A549 (cell line): ENCODE results near the gene SP1. TPM values are rescaled to one million over a fixed set of nuclear protein-coding genes. Genes with fewer than 3 reads are reported as not detected.
A peak's percentile ranks its signal among the peaks of the same experiment; 100 is the strongest.

ENCODE experiments used
- ATAC-seq, 2 experiments: fragments of 200-7000 bp in 1 of 2; fragments of >200 bp in 1 of 2; cut with Nextera tagmentation in 1 of 2; cut with Tn5 transposase in 1 of 2; 3 replicates each; pipeline versions ENCODE4 v1.8.0 to v1.9.1; 2018 to 2020; ENCODE audit warnings: mild to moderate bottlenecking in 1 of 2, moderate library complexity in 1 of 2
- CTCF ChIA-PET: fragments of 300-600 bp; sonication (Branson Sonifier 250); formaldehyde crosslinking; extraction: SDS; loops from one replicate; lab custom pipeline; 2021; ENCODE audit warnings: antibody characterized with exemption, inconsistent platforms; lab: Yijun Ruan, JAX
- POLR2A ChIA-PET: fragments of 350-600 bp; formaldehyde crosslinking; extraction: SDS; loops from one replicate; lab custom pipeline; 2021; ENCODE audit warnings: antibody characterized with exemption, inconsistent platforms; lab: Yijun Ruan, JAX
- DNase-seq, 2 experiments: peaks; one replicate each; pipeline versions ENCODE4 v3.0.0 to v3.0.0-alpha.2; 2011 to 2016; ENCODE audit warnings: low read depth in 1 of 2, low spot score in 1 of 2
- FAIRE-seq: peaks from 2 replicates; lab custom pipeline; 2011; peaks lifted over from hg19 to GRCh38; lab: Jason Lieb, UNC
- H3K27ac ChIP-seq, 2 experiments: fragments of >200 bp; sonication (Bioruptor Twin); formaldehyde crosslinking; 3 replicates each; pipeline ENCODE4 v1.5.1; 2016 to 2017
- H3K4me1 ChIP-seq: fragments of >200 bp; sonication (Bioruptor Twin); formaldehyde crosslinking; 3 replicates; pipeline ENCODE4 v1.6.1; 2016
- H3K4me2 ChIP-seq: fragments of >200 bp; sonication (Bioruptor Twin); formaldehyde crosslinking; 3 replicates; pipeline ENCODE4 v1.6.1; 2016
- H3K4me3 ChIP-seq: fragments of >200 bp; sonication (Bioruptor Twin); formaldehyde crosslinking; 3 replicates; pipeline ENCODE4 v1.5.1; 2016
- H3K9me3 ChIP-seq: fragments of >200 bp; sonication (Bioruptor Twin); formaldehyde crosslinking; 3 replicates; pipeline ENCODE4 v1.6.1; 2016
- CBX8 ChIP-seq: fragments of 200-600 bp; sonication (generic); IDR thresholded peaks from 2 replicates; pipeline ENCODE4 v1.6.1; 2016
- CHD2 ChIP-seq: fragments of 150-350 bp; IDR thresholded peaks from 2 replicates; pipeline ENCODE4 v1.6.1; 2014; ENCODE audit warnings: low read length; ENCODE audit not compliant: partially characterized antibody
- CHD4 ChIP-seq: fragments of 200-600 bp; sonication (generic); IDR thresholded peaks from 2 replicates; pipeline ENCODE4 v1.6.1; 2016; ENCODE audit warnings: antibody characterized with exemption, mild to moderate bottlenecking, borderline replicate concordance
- EHMT2 ChIP-seq: fragments of 200-600 bp; sonication (generic); IDR thresholded peaks from 2 replicates; pipeline ENCODE4 v1.6.1; 2016; ENCODE audit warnings: antibody characterized with exemption, low read depth, mild to moderate bottlenecking, moderate library complexity
- ESRRA ChIP-seq: fragments of 150-350 bp; IDR thresholded peaks from 2 replicates; pipeline ENCODE4 v1.6.1; 2014; ENCODE audit warnings: mild to moderate bottlenecking, low read length, borderline replicate concordance
- FOXS1 ChIP-seq: fragments of 250-450 bp; sonication (Bioruptor Pico); IDR thresholded peaks from 2 replicates; pipeline ENCODE4 v1.5.0; 2020; ENCODE audit warnings: mild to moderate bottlenecking, moderate library complexity
- HDAC2 ChIP-seq: fragments of 200-600 bp; sonication (generic); IDR thresholded peaks from 2 replicates; pipeline ENCODE4 v1.6.1; 2016
- JUNB ChIP-seq: fragments of >200 bp; sonication (Bioruptor Twin); formaldehyde crosslinking; IDR thresholded peaks from 2 replicates; pipeline ENCODE4 v1.6.1; 2016
- KDM1A ChIP-seq: fragments of 200-600 bp; sonication (generic); IDR thresholded peaks from 2 replicates; pipeline ENCODE4 v1.6.1; 2016; ENCODE audit warnings: low read depth, mild to moderate bottlenecking
- KDM5A ChIP-seq: fragments of 200-600 bp; sonication (generic); IDR thresholded peaks from 2 replicates; pipeline ENCODE4 v1.6.1; 2016; ENCODE audit warnings: antibody characterized with exemption, mild to moderate bottlenecking
- MAZ ChIP-seq: fragments of 150-350 bp; IDR thresholded peaks from 2 replicates; pipeline ENCODE4 v1.6.1; 2014; ENCODE audit warnings: antibody characterized with exemption, low read depth, low read length, borderline replicate concordance
- POLR2AphosphoS2 ChIP-seq: conservative IDR thresholded peaks from 2 replicates; pipeline ENCODE4 v1.6.1; 2012; ENCODE audit warnings: low read length, improper control_type of control experiment, inconsistent platforms
- RAD21 ChIP-seq, 2 experiments: fragments of >200 bp in 1 of 2; sonication (Bioruptor Twin) in 1 of 2; formaldehyde crosslinking in 1 of 2; IDR thresholded peaks in 1 of 2; conservative IDR thresholded peaks in 1 of 2; 2 replicates in 1 of 2; 3 replicates in 1 of 2; pipeline ENCODE4 v1.6.1; 2012 to 2018; ENCODE audit warnings: inconsistent platforms in 1 of 2
- RARB ChIP-seq: fragments of 250-450 bp; sonication (Bioruptor Pico); IDR thresholded peaks from 2 replicates; pipeline ENCODE4 v1.8.0; 2021; ENCODE audit warnings: mild to moderate bottlenecking, moderate library complexity
- SMC3 ChIP-seq: fragments of >200 bp; sonication (Bioruptor Twin); formaldehyde crosslinking; IDR thresholded peaks from 3 replicates; pipeline ENCODE4 v1.6.1; 2018; ENCODE audit warnings: inconsistent platforms
- SREBF2 ChIP-seq: fragments of 450-650 bp; IDR thresholded peaks from 2 replicates; pipeline ENCODE4 v1.6.1; 2014; ENCODE audit warnings: mild to moderate bottlenecking, moderate library complexity
- ZC3H11A ChIP-seq: fragments of 450-650 bp; IDR thresholded peaks from 2 replicates; pipeline ENCODE4 v1.6.1; 2014; ENCODE audit warnings: antibody characterized with exemption, mild to moderate bottlenecking
- ZNF302 ChIP-seq: fragments of 250-450 bp; sonication (Bioruptor Pico); IDR thresholded peaks from 2 replicates; pipeline ENCODE4 v1.9.0; 2021; ENCODE audit warnings: inconsistent platforms, mild to moderate bottlenecking, moderate library complexity
- ZSCAN20 ChIP-seq: fragments of 250-450 bp; sonication (Bioruptor Pico); IDR thresholded peaks from 2 replicates; pipeline ENCODE4 v1.8.0; 2022; ENCODE audit warnings: mild to moderate bottlenecking, moderate library complexity
- WGBS: methylation state at CpG from one replicate; pipeline ENCODE4 v1.1.6; 2017; ENCODE audit errors: missing lambda C conversion rate; 5-methylcytosine and 5-hydroxymethylcytosine counted together
- polyA plus RNA-seq, 4 experiments: library from polyadenylated mRNA; depleted of rRNA in 3 of 4; stranded (reverse); fragments of >200 nt; fragmentation: RNase III in 1 of 4; extraction: RNeasy Plus Mini Kit Qiagen cat#74134 plus additional on column Dnase treatment in 1 of 4; gene quantifications; 2 replicates in 3 of 4; 3 replicates in 1 of 4; pipeline ENCODE4 v1.2.3, GENCODE V29; 2011 to 2017
- TF ChIP-seq, protein P1 (sequence below): IDR thresholded peaks from 2 replicates; pipeline ENCODE4 v1.6.1; 2012; ENCODE audit warnings: low read depth, borderline replicate concordance
- TF ChIP-seq, protein P2 (sequence below): IDR thresholded peaks from 2 replicates; pipeline ENCODE4 v1.6.1; 2012
- TF ChIP-seq, protein P3 (sequence below): IDR thresholded peaks from 2 replicates; pipeline ENCODE4 v1.6.1; 2012
- TF ChIP-seq, protein P4 (sequence below): fragments of >200 bp; sonication (Bioruptor Twin); formaldehyde crosslinking; IDR thresholded peaks from 3 replicates; pipeline ENCODE4 v1.5.1; 2016
- TF ChIP-seq, protein P5 (sequence below): fragments of 150-350 bp; IDR thresholded peaks from 2 replicates; pipeline ENCODE4 v1.6.1; 2014; ENCODE audit warnings: low read depth, mild to moderate bottlenecking, low read length
- TF ChIP-seq, protein P6 (sequence below): fragments of >200 bp; sonication (Bioruptor Twin); formaldehyde crosslinking; IDR thresholded peaks from 2 replicates; pipeline ENCODE4 v1.6.1; 2016

The SP1 gene
- polyA plus RNA-seq, 2 of the 4 experiments (the other 2 are of a cell fraction), result 24.2 to 53.2 TPM

DNA sequence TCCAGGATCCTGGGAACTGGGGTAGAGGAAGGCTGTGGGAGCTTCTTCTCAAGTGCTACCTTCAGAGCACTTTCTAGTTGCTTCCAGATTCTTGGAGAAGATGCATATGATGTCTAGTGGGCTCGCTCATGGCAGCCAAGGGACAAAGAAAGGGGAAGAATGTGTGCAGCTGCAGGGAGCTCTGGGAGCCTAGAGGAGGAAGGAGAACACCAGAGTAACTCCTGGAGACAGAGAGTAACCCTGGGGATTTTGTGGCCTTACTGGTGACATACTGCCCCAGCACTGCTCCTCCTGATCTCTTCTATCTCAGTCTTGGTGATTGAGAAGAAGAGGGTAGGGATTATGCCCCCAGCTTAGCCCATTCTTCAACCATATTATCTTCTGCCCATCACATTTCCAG, 33.5 kb upstream of the SP1 start:
- no peak for FAIRE-seq
- no peak for DNase-seq
- 72% methylated on average over 1 of the region's 1 CpG for WGBS
- POLR2A ChIA-PET, result interaction anchor here (2.4 kb wide), 1 partner anchor 33 kb away, joined by 17 read pairs; the partner anchor contains the start of gene SP1
- no peak for TF ChIP-seq ZNF302 (CRISPR knock-in tag)
- TF ChIP-seq, protein P1, sequence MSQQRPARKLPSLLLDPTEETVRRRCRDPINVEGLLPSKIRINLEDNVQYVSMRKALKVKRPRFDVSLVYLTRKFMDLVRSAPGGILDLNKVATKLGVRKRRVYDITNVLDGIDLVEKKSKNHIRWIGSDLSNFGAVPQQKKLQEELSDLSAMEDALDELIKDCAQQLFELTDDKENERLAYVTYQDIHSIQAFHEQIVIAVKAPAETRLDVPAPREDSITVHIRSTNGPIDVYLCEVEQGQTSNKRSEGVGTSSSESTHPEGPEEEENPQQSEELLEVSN, result no peak
- no peak for TF ChIP-seq CHD4
- no peak for TF ChIP-seq MAZ
- TF ChIP-seq FOXS1 (CRISPR knock-in tag), result no peak
- TF ChIP-seq ZSCAN20 (CRISPR knock-in tag), result no peak
- no peak for TF ChIP-seq ZC3H11A
- TF ChIP-seq JUNB, result no peak
- no peaks in the 10 kb centered on the region for H3K9me3 ChIP-seq
- H3K4me3 ChIP-seq, result no peak overlapping the region
- ATAC-seq, result no peak
- CTCF ChIA-PET, result interaction anchor here (1.4 to 20.8 kb wide), 4 partner anchors 11 to 133 kb away, joined by 3 to 638 read pairs (median 218); partner anchors contain the start of genes AAAS, AMHR2 and SP7
- H3K4me1 ChIP-seq, result peaks cover 9% of the 10 kb centered on the region; the same call in 2 of the 3 replicates
- no peak overlapping the region for H3K4me2 ChIP-seq
- no peak overlapping the region for H3K27ac ChIP-seq

DNA sequence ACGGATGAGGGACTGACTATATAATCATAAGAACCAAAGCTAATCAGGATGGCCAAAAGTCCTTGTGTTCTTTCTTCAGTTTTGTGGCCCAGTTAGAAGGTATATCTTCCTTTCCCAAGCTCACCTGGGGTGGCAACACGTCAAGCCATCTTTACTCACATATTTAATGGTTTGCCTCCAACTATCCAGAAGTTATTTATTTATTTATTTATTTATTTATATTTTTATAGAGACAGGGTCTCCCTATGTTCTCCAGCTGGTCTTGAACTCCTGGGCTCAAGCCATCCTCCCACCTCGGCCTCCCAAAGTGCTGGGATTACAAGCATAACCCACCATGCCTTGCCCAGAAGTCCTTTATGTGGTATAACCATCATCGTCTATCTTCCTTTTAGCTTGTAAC, 32.1 kb upstream of the SP1 start:
- Histone ChIP-seq H3K4me1 (peaks cover 12% of the 10 kb centered on the region), H3K27ac (no peak overlapping the region), H3K4me2 (no peak overlapping the region), H3K9me3 (no peaks in the 10 kb centered on the region), H3K4me3 (no peak overlapping the region)
- ChIA-PET CTCF (interaction anchor here (0.5 to 20.8 kb wide), 6 partner anchors 9 to 121 kb away, joined by 3 to 638 read pairs (median 10); partner anchors contain the start of genes AAAS, AMHR2 and SP7), POLR2A (interaction anchor here (1.3 kb wide), 1 partner anchor 93 kb away, joined by 4 read pairs; no protein-coding TSS in a partner anchor)
- ATAC-seq, result no peak
- WGBS, result 91% methylated on average over 4 of the region's 4 CpGs
- no peak for FAIRE-seq
- TF ChIP-seq, protein P1, result no peak
- peak; percentile 23; the same call in 1 of the 2 replicates for TF ChIP-seq ZC3H11A
- no peak for DNase-seq

DNA sequence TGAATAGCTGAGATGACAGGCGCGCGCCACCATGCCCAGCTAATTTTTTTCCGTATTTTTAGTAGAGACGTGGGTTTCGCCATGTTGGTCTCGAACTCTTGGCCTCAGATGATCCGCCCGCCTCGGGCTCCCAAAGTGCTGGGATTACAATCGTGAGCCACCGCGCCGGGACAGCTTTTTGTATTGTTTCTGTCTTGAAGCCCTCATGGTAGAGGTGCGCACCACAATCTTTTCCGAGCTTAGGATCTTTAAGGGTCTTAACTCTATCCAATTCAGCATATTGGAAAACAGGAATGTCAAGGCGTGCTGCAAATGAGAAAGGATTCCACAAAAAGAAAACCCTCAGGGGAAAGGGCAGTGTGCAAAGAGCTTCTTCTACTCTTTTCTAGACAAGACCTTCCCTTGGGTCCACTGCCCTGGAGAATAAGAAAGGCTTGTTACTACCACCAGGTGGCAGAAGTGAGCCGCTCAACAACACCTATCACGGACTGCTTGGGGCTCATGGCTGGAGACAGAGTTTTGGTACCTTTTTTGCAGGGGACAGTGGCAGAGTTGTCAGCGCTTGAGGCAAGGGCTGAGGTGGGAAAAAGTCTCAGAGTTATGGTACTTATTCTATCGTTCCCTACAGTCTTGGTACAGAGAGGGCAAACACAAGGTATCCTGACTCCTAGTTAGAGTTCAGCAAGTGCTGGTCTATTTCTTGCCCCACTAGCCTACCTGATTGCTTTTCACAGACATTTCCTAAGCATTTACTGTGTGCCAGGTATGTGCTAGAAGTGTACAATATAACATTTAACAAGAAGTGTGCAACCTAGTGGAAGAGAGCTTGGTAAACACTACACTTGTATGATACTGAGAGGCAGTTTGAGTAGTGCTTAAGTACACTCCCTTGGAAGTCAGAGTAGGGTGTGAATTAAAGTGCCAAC, 27.4 kb upstream of the SP1 start:
- ChIA-PET CTCF (interaction anchor here (0.5 to 20.8 kb wide), 53 partner anchors 9 to 316 kb away, joined by 3 to 638 read pairs (median 6); partner anchors contain the start of genes AAAS, AMHR2, MAP3K12 and PRR13), POLR2A (interaction anchor here (0.6 to 2.1 kb wide), 10 partner anchors 25 to 148 kb away, joined by 3 to 16 read pairs (median 5); partner anchors contain the start of genes PRR13, SP1 and TARBP2)
- FAIRE-seq (no peak), ATAC-seq (peak; percentile 99 to 100), DNase-seq (peak; percentile 66 to 93)
- peak overlapping the region; percentile 29 to 63 for H3K27ac ChIP-seq
- H3K4me2 ChIP-seq, result peak overlapping the region; percentile 25
- H3K4me3 ChIP-seq, result no peak overlapping the region
- peaks cover 6% of the 10 kb centered on the region for H3K4me1 ChIP-seq
- WGBS, result 49% methylated on average over 21 of the region's 21 CpGs
- H3K9me3 ChIP-seq, result no peaks in the 10 kb centered on the region
- TF ChIP-seq HDAC2, result no peak
- TF ChIP-seq, protein P2, sequence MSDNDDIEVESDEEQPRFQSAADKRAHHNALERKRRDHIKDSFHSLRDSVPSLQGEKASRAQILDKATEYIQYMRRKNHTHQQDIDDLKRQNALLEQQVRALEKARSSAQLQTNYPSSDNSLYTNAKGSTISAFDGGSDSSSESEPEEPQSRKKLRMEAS, result peak; percentile 47; the same call in 1 of the 2 replicates
- no peak for TF ChIP-seq JUNB
- no peak for TF ChIP-seq RARB
- TF ChIP-seq, protein P3, sequence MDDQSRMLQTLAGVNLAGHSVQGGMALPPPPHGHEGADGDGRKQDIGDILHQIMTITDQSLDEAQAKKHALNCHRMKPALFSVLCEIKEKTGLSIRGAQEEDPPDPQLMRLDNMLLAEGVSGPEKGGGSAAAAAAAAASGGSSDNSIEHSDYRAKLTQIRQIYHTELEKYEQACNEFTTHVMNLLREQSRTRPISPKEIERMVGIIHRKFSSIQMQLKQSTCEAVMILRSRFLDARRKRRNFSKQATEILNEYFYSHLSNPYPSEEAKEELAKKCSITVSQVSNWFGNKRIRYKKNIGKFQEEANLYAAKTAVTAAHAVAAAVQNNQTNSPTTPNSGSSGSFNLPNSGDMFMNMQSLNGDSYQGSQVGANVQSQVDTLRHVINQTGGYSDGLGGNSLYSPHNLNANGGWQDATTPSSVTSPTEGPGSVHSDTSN, result no peak
- peak; percentile 99 for TF ChIP-seq SMC3
- TF ChIP-seq, protein P4, sequence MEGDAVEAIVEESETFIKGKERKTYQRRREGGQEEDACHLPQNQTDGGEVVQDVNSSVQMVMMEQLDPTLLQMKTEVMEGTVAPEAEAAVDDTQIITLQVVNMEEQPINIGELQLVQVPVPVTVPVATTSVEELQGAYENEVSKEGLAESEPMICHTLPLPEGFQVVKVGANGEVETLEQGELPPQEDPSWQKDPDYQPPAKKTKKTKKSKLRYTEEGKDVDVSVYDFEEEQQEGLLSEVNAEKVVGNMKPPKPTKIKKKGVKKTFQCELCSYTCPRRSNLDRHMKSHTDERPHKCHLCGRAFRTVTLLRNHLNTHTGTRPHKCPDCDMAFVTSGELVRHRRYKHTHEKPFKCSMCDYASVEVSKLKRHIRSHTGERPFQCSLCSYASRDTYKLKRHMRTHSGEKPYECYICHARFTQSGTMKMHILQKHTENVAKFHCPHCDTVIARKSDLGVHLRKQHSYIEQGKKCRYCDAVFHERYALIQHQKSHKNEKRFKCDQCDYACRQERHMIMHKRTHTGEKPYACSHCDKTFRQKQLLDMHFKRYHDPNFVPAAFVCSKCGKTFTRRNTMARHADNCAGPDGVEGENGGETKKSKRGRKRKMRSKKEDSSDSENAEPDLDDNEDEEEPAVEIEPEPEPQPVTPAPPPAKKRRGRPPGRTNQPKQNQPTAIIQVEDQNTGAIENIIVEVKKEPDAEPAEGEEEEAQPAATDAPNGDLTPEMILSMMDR, result peak; percentile 94
- TF ChIP-seq EHMT2, result no peak
- TF ChIP-seq, protein P5, sequence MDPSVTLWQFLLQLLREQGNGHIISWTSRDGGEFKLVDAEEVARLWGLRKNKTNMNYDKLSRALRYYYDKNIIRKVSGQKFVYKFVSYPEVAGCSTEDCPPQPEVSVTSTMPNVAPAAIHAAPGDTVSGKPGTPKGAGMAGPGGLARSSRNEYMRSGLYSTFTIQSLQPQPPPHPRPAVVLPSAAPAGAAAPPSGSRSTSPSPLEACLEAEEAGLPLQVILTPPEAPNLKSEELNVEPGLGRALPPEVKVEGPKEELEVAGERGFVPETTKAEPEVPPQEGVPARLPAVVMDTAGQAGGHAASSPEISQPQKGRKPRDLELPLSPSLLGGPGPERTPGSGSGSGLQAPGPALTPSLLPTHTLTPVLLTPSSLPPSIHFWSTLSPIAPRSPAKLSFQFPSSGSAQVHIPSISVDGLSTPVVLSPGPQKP, result no peak
- TF ChIP-seq SREBF2, result no peak
- TF ChIP-seq ZNF302 (CRISPR knock-in tag), result no peak
- no peak for TF ChIP-seq POLR2AphosphoS2
- no peak for TF ChIP-seq CHD2
- TF ChIP-seq KDM1A, result 0 out of 2 replicates have a peak, but pooled peaks have one; percentile 45
- TF ChIP-seq, protein P6, sequence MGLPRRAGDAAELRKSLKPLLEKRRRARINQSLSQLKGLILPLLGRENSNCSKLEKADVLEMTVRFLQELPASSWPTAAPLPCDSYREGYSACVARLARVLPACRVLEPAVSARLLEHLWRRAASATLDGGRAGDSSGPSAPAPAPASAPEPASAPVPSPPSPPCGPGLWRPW, result no peak
- TF ChIP-seq ESRRA, result no peak
- no peak for TF ChIP-seq MAZ
- TF ChIP-seq KDM5A, result no peak
- no peak for TF ChIP-seq ZC3H11A
- TF ChIP-seq CBX8, result no peak
- peak; percentile 97 to 99 for TF ChIP-seq RAD21 (conservative IDR thresholded peaks at IDR 0.05 in 1 of 2, IDR thresholded peaks at IDR 0.05 in 1 of 2)
